HUES64 (cell line): ENCODE results near the gene EXOSC6. TPM values are rescaled to one million over a fixed set of nuclear protein-coding genes. Genes with fewer than 3 reads are reported as not detected.
"Not testable (repeated sequence)": the region's sequence is repeated elsewhere in the genome, so short reads cannot be mapped to it uniquely, and the experiment has no call there.

Source experiments
- H3K27ac ChIP-seq: 2 replicates; pipeline ENCODE4 v1.7.0; 2013; ENCODE audit warnings: low read depth, low read length, inconsistent platforms
- H3K27me3 ChIP-seq: 2 replicates; pipeline ENCODE4 v1.6.1; 2013; ENCODE audit warnings: mild to moderate bottlenecking, low read length; ENCODE audit not compliant: insufficient read depth
- H3K36me3 ChIP-seq: 2 replicates; pipeline ENCODE4 v1.6.1; 2013; ENCODE audit warnings: mild to moderate bottlenecking, low read length; ENCODE audit not compliant: insufficient read depth
- H3K4me1 ChIP-seq: 2 replicates; pipeline ENCODE4 v1.6.1; 2013; ENCODE audit warnings: mild to moderate bottlenecking, low read length, moderate library complexity; ENCODE audit not compliant: insufficient read depth
- H3K4me3 ChIP-seq: 2 replicates; pipeline ENCODE4 v1.5.1; 2013; ENCODE audit warnings: mild to moderate bottlenecking, low read length, moderate library complexity
- H3K9ac ChIP-seq: 2 replicates; pipeline ENCODE4 v1.6.1; 2013; ENCODE audit warnings: mild to moderate bottlenecking, low read depth, low read length
- H3K9me3 ChIP-seq: 2 replicates; pipeline ENCODE4 v1.6.1; 2013; ENCODE audit warnings: low read depth, low read length; ENCODE audit not compliant: insufficient read depth
- WGBS: fragments of 150-250, 120-280 bp; methylation state at CpG from one replicate; pipeline ENCODE4 v1.1.7; 2013; ENCODE audit warnings: missing lambda C conversion rate; 5-methylcytosine and 5-hydroxymethylcytosine counted together
- polyA plus RNA-seq, 2 experiments: library from polyadenylated mRNA; stranded (reverse); fragments of 50-300 nt; gene quantifications; one replicate each; pipeline ENCODE4 v1.2.3, GENCODE V29; 2013

Gene EXOSC6
- polyA plus RNA-seq (2013, experiment 1 of 2), result 15.3 TPM
- 15.3 TPM for polyA plus RNA-seq (2013, experiment 2 of 2)

DNA sequence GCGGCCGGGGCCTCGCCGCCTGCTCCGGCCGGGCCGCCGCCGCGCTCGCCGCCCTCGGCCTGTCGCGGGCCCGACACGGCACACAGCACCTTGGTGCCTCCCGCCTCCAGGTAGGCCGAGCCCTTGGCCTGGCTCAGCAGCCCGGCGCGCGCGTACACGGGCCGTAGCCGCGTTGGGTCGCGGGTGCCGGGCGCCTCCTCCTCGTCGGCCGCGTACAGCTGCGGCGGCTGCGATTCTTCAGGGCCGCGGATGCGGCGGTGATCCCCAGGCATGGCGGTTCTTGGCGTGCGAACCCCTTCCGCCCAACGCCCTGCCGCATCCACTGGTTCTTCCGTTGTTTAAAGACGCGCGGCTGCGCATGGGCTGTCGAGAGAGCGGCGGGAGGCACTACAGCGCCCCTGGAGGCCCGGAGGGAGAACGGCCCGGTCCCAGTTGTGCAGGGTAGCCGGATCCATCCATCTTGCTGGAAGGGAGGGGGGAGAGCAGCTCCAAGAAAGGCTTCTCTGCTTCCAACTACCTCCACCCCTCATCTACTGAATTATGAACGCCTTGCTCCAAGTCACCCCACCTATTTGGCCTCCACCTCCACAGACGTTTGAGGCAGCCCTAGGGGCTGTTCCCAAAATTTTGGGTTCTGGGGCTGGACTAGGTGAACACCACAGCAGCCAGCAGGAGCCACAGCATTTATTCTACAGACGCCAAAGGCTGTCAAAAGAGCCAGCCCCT is at the start of gene EXOSC6:
EXOSC6 (minus strand) TSS at position 312 of the 726 bp plus-strand sequence; CDS start at position 272, 40 bp downstream.
- H3K4me1 ChIP-seq, result no peaks in the 10 kb centered on the region
- H3K27me3 ChIP-seq, result no peaks in the 10 kb centered on the region
- peak within 1 kb of the TSS; percentile 99 for H3K27ac ChIP-seq
- peaks cover 56% of the 10 kb centered on the region for H3K36me3 ChIP-seq
- H3K9ac ChIP-seq, result peak within 1 kb of the TSS; percentile 97
- no peaks in the 10 kb centered on the region for H3K9me3 ChIP-seq
- peak within 1 kb of the TSS; percentile 83 for H3K4me3 ChIP-seq
- 2% methylated on average over 65 of the region's 65 CpGs for WGBS

DNA sequence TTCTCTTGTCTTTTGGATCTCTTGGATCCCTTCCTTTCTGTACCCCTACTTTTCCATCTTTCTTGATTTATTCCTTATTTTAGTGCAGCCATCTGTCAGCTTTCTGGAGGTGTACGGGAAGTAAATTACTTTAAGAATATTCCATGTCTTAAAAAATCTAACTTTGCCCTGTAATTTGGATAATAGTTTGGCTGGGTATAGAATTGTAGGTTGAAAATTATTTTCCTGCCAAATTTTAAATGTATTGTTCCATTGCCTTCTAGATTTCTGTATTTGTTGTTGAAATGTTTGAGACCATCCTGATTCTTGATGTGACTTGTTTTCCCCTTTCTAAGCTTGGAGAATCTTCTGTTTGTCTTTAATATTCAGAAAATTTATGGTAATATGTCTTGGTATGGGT is 49.4 kb upstream of the EXOSC6 start:
- Histone ChIP-seq H3K27ac (no peak overlapping the region), H3K4me3 (no peak overlapping the region), H3K4me1 (peaks cover 7% of the 10 kb centered on the region; the same call in 1 of the 2 replicates), H3K9ac (no peak overlapping the region), H3K9me3 (peaks cover 4% of the 10 kb centered on the region; the same call in 1 of the 2 replicates), H3K27me3 (no peaks in the 10 kb centered on the region), H3K36me3 (peaks cover 14% of the 10 kb centered on the region; the same call in 1 of the 2 replicates)
- WGBS, result no CpG with 5 or more reads among the region's 1 CpG

DNA sequence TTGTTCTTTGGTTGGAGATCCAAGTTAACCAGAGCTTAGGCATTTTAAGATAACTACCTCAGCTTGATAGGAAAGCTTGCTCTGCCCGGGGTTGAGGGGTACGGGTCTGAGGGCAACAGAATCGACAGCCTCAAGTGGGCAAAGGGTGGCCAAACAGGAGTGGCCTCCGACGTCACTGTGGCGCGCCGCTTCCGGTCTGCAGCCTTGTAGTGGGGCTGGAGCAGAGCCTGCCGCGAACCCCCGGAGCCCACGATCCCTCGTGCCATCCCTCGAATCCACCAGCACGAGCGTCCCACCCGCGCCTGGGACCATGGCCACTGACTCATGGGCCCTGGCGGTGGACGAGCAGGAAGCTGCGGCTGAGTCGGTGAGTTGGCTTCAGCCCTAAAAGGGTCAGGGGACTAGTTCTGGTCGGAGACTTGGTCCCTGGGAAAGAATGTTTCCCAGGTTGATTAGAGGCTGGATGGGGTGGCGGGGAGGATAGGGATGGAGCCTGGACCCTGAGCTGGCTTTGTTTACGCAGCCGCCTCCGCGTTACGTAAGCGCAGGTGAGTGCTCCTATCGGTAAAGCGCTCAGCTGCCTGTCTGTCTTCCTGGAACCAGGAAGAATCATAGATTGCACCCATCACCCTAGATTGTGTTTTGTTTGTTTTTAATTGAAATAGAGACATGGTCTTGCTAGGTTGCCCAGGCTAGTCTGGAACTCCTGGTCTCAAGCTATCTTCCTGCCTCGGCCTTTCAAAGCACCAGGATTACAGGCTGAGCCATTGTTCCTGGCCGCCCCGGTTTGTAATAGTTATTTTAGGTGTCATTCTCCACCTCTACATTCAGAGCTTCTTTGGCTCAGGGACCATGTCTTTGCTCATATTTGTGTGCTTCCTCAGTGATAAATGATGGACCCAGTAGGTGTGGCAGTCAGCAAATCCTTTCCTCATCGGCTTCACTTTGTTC is 47.5 kb upstream of the EXOSC6 start, which contains the start of gene DDX19B:
DDX19B (plus strand) TSS at position 199 of the 951 bp plus-strand sequence; CDS start at position 311, 112 bp downstream.
- H3K36me3 ChIP-seq, result peaks cover 13% of the 10 kb centered on the region; the same call in 1 of the 2 replicates
- 3% methylated on average over 37 of the region's 37 CpGs for WGBS
- H3K9me3 ChIP-seq, result peaks cover 4% of the 10 kb centered on the region; the same call in 1 of the 2 replicates
- no peaks in the 10 kb centered on the region for H3K27me3 ChIP-seq
- H3K27ac ChIP-seq, result peak within 1 kb of the TSS; percentile 97
- H3K9ac ChIP-seq, result peak within 1 kb of the TSS; percentile 97
- H3K4me1 ChIP-seq, result peaks cover 4% of the 10 kb centered on the region; the same call in 1 of the 2 replicates
- H3K4me3 ChIP-seq, result peak within 1 kb of the TSS; percentile 97

- Histone ChIP-seq H3K27me3 (no peaks in the 10 kb centered on the region), H3K4me3 (no peak overlapping the region), H3K4me1 (peaks cover 4% of the 10 kb centered on the region; the same call in 1 of the 2 replicates), H3K27ac (no peak overlapping the region), H3K9ac (no peak overlapping the region), H3K36me3 (no peaks in the 10 kb centered on the region), H3K9me3 (no peaks in the 10 kb centered on the region)
These were observed 43.9 kb upstream of the EXOSC6 start for GRCh38 chr16:70295634-70296033.

DNA sequence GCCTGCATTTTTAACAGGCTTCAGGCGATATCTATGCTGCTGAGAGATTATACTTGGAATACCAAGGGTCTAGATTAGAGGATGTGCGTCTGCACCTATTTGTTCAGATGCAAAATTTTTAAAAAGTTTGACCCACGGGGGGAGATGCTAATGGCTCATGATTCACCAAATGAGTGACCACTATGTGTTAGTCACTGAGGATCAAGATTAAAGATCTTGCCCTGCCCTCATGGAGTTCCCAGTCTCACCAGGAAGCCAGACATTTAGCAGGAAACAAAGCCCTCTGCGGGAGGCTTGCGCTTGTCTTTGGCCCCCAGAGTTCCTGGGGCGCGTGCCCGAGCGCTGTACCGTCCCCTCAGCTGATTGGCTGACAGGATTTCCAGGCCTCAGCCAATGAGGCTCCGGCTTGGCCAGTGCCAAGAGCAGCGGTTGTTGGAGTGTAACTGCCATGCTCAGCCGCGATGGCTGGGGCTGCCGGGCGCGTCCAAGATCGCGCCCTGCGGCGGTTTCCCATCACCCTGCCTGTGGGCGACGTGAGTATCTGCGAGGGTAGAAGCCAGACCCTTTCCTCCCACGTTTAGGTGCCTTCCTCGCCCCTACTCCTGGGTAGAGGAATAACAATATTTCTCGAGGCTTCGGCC is 42.8 kb upstream of the EXOSC6 start:
- no peak overlapping the region for H3K4me3 ChIP-seq
- no peak overlapping the region for H3K27ac ChIP-seq
- peaks cover 9% of the 10 kb centered on the region; the same call in 1 of the 2 replicates for H3K4me1 ChIP-seq
- no peaks in the 10 kb centered on the region for H3K36me3 ChIP-seq
- H3K9ac ChIP-seq, result no peak overlapping the region
- H3K27me3 ChIP-seq, result no peaks in the 10 kb centered on the region
- no peaks in the 10 kb centered on the region for H3K9me3 ChIP-seq
- WGBS, result 93% methylated on average over 28 of the region's 28 CpGs

DNA sequence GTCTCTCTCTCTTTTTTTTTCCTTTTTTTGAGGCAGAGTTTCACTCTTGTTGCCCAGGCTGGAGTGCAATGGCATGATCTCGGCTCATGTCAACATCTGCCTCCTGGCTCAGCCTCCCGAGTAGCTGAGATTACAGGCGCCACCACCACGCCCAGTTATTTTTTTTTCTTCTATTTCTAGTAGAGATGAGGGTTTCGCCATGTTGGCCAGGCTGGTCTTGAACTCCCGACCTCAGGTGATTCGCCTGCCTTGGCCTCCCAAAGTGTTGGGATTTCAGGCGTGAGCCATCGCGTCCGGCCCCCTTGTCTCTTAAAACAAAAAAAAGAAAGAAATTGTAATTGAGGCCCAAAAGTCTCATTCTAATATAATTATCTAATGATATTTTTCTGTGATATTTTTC is 40.4 kb upstream of the EXOSC6 start:
- WGBS, result 98% methylated on average over 11 of the region's 11 CpGs
- H3K27ac ChIP-seq, H3K27me3 ChIP-seq: not testable (repeated sequence)

GRCh38 chr16:70290949-70291519 is 39.3 kb upstream of the EXOSC6 start:
- Histone ChIP-seq H3K27me3 (no peaks in the 10 kb centered on the region), H3K36me3 (peaks cover 2% of the 10 kb centered on the region), H3K27ac (no peak overlapping the region), H3K9ac (no peak overlapping the region), H3K4me3 (no peak overlapping the region), H3K9me3 (no peaks in the 10 kb centered on the region), H3K4me1 (peaks cover 5% of the 10 kb centered on the region; the same call in 1 of the 2 replicates)

More for the DNA sequence above, 40.4 kb upstream of the EXOSC6 start:
- not testable (repeated sequence) for H3K4me1 ChIP-seq, H3K9me3 ChIP-seq, H3K4me3 ChIP-seq, H3K36me3 ChIP-seq, H3K9ac ChIP-seq

DNA sequence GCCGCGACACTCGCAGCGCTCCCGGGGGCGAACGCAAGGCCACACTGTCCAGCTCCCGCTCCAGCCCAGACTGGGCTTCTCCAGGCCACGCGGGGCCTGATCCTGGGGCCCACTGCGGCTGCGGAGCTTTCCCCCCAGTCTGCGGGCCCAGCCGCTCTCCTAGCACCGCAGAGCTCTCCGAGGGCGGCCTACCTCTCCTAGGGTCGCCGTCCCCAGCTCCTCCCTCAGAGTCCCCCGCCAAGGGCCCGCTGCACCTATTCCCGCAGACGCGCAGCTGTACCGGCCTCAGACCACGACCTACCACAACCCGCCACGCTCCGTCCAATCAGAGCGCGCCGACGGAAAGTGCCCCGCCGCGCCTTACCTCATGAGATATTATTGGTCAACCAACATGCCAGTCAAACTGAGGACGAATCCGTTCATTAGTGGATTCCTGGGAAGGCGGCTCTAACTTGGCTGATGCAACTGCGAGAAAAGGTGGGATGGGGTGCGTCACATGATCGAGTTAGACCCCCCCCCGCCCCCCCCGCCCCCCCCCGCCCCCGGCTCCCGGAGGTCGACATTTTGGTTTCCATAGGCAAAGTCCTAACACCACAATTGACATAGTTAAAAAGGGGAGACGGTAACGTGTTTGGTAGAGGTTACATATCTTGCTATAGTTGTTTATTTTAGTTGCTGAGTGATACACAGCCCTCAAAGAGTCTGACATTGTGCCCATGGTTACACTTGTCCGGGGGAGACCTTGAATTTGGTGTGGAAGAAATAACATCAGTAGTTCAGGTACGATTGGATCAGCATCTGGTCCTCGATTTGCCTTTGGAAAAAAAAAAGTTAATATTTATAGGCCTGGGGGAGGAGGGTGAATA is 37.7 kb upstream of the EXOSC6 start, which contains the start of gene AARS1:
AARS1 (minus strand) TSS at position 278 of the 866 bp plus-strand sequence. CDS start 6,743 bp downstream, outside the sequence.
- Histone ChIP-seq H3K9me3 (no peaks in the 10 kb centered on the region), H3K4me3 (peak within 1 kb of the TSS; percentile 97), H3K9ac (peak within 1 kb of the TSS; percentile 98), H3K27ac (peak within 1 kb of the TSS; percentile 97), H3K27me3 (no peaks in the 10 kb centered on the region), H3K4me1 (peaks cover 5% of the 10 kb centered on the region; the same call in 1 of the 2 replicates), H3K36me3 (peaks cover 18% of the 10 kb centered on the region)
- WGBS, result 4% methylated on average over 45 of the region's 53 CpGs

GRCh38 chr16:70287304-70287971 is 35.7 kb upstream of the EXOSC6 start:
- H3K9ac ChIP-seq, result peak overlapping the region; percentile 31; the same call in 1 of the 2 replicates
- H3K27ac ChIP-seq, result not testable (repeated sequence)
- 96% methylated on average over 16 of the region's 17 CpGs for WGBS

More at GRCh38 chr16:70287304-70287971, 35.7 kb upstream of the EXOSC6 start:
- H3K9me3 ChIP-seq, H3K27me3 ChIP-seq, H3K4me1 ChIP-seq: not testable (repeated sequence)
- H3K36me3 ChIP-seq, result peaks cover 35% of the 10 kb centered on the region
- peak overlapping the region; percentile 97 for H3K4me3 ChIP-seq
